Measurements from ENCODE around the gene GRB10. TPM values are rescaled to one million over a fixed set of nuclear protein-coding genes. Genes with fewer than 3 reads are reported as not detected.

GRB10 gene
- total RNA-seq, 1 experiment from 2014 or later = 68.2 TPM

GRCh38 chr7:50598460-50599343 is 184.0 kb downstream of the GRB10 start:
- DNase-seq (ENCODE audit: unreplicated experiment) = no peak
- Mint-ChIP-seq H3K36me3 (ENCODE audit: insufficient read depth, unreplicated experiment) (peaks cover 49% of the 10 kb centered on the region), H3K27me3 (ENCODE audit: insufficient read depth, unreplicated experiment) (no peaks in the 10 kb centered on the region), H3K9me3 (ENCODE audit: unreplicated experiment) (no peaks in the 10 kb centered on the region), H3K27ac (ENCODE audit: low read depth, unreplicated experiment) (no peak overlapping the region), H3K4me1 (ENCODE audit: insufficient read depth, unreplicated experiment) (no peaks in the 10 kb centered on the region), H3K4me3 (ENCODE audit: unreplicated experiment) (no peak overlapping the region)
- POLR2A ChIA-PET = no interaction called here
- no peak for TF ChIP-seq CTCF (IDR thresholded peaks at IDR 0.05; ENCODE audit: unreplicated experiment)
- no TSS peak for BruUV-seq (replicated peaks)
- intact Hi-C loops (cut with micrococcal nuclease) = no loop called here
- CTCF ChIA-PET = interaction anchor here (0.5 to 3.0 kb wide), 8 partner anchors 8 to 507 kb away, joined by 3 to 17 read pairs (median 4); no protein-coding TSS in a partner anchor

- Mint-ChIP-seq H3K4me1 (ENCODE audit: insufficient read depth, unreplicated experiment) (no peaks in the 10 kb centered on the region), H3K9me3 (ENCODE audit: unreplicated experiment) (no peaks in the 10 kb centered on the region), H3K27ac (ENCODE audit: low read depth, unreplicated experiment) (no peak overlapping the region), H3K36me3 (ENCODE audit: insufficient read depth, unreplicated experiment) (peaks cover 55% of the 10 kb centered on the region), H3K4me3 (ENCODE audit: unreplicated experiment) (no peak overlapping the region), H3K27me3 (ENCODE audit: insufficient read depth, unreplicated experiment) (no peaks in the 10 kb centered on the region)
- intact Hi-C loops (cut with micrococcal nuclease) = no loop called here
- no peak for DNase-seq (ENCODE audit: unreplicated experiment)
- ChIA-PET CTCF (interaction anchor here (0.6 to 1.4 kb wide), 5 partner anchors 12 to 695 kb away, joined by 3 to 4 read pairs (median 3); no protein-coding TSS in a partner anchor), POLR2A (interaction anchor here (0.6 kb wide), 1 partner anchor 94 kb away, joined by 4 read pairs; no protein-coding TSS in a partner anchor)
- TF ChIP-seq CTCF (IDR thresholded peaks at IDR 0.05; ENCODE audit: unreplicated experiment) = no peak
- BruUV-seq (replicated peaks) = no TSS peak
These were observed 186.2 kb downstream of the GRB10 start for GRCh38 chr7:50596484-50596883.

- no peaks in the 10 kb centered on the region for H3K4me1 Mint-ChIP-seq (ENCODE audit: insufficient read depth, unreplicated experiment)
- peaks cover 54% of the 10 kb centered on the region for H3K36me3 Mint-ChIP-seq (ENCODE audit: insufficient read depth, unreplicated experiment)
- DNase-seq (ENCODE audit: unreplicated experiment) = peak; percentile 36
- intact Hi-C loops (cut with micrococcal nuclease) = no loop called here
- TF ChIP-seq CTCF (IDR thresholded peaks at IDR 0.05; ENCODE audit: unreplicated experiment) = peak; percentile 23
- ChIA-PET CTCF (interaction anchor here (0.5 to 1.5 kb wide), 8 partner anchors 9 to 744 kb away, joined by 3 to 8 read pairs (median 4); no protein-coding TSS in a partner anchor), POLR2A (no interaction called here)
- no peaks in the 10 kb centered on the region for H3K9me3 Mint-ChIP-seq (ENCODE audit: unreplicated experiment)
- no peak overlapping the region for H3K4me3 Mint-ChIP-seq (ENCODE audit: unreplicated experiment)
- no TSS peak for BruUV-seq (replicated peaks)
- no peak overlapping the region for H3K27ac Mint-ChIP-seq (ENCODE audit: low read depth, unreplicated experiment)
- no peaks in the 10 kb centered on the region for H3K27me3 Mint-ChIP-seq (ENCODE audit: insufficient read depth, unreplicated experiment)
These were observed 187.1 kb downstream of the GRB10 start for GRCh38 chr7:50595491-50596102.
